AG04449 (cell line): Measurements from ENCODE around the gene TMEM239.
A peak's percentile ranks its signal among the peaks of the same experiment; 100 is the strongest.

Experiments
- CTCF ChIA-PET: fragments of 350-600 bp; formaldehyde crosslinking; extraction: SDS; loops from one replicate; lab custom pipeline; 2021; ENCODE audit warnings: antibody characterized with exemption; lab: Yijun Ruan, JAX
- POLR2A ChIA-PET: fragments of 400-600, 350-600 bp; formaldehyde crosslinking; extraction: SDS; loops from one replicate; lab custom pipeline; 2020; ENCODE audit warnings: antibody characterized with exemption, inconsistent platforms; lab: Yijun Ruan, JAX
- DNase-seq: peaks from one replicate; pipeline ENCODE4 v3.0.0-alpha.2; 2010; ENCODE audit warnings: low read depth, low spot score
- H3K4me3 ChIP-seq: 2 replicates; pipeline ENCODE4 v1.5.1; 2011; ENCODE audit warnings: low read depth, mild to moderate bottlenecking, control low read depth, low read length
- CTCF ChIP-seq: IDR thresholded peaks from one replicate; pipeline ENCODE4 v1.5.1; 2011; ENCODE audit warnings: mild to moderate bottlenecking, moderate library complexity, low read length, control low read depth, inconsistent platforms; ENCODE audit not compliant: insufficient read depth; ENCODE audit errors: missing control alignments

TMEM239 gene

GRCh38 chr20:2799271-2799670, 16.9 kb upstream of the TMEM239 start:
- POLR2A ChIA-PET = interaction anchor here (0.7 kb wide), 1 partner anchor 15 kb away, joined by 3 read pairs; no protein-coding TSS in a partner anchor
- no peak for DNase-seq
- no peak for TF ChIP-seq CTCF
- H3K4me3 ChIP-seq = peak overlapping the region; percentile 60
- CTCF ChIA-PET = interaction anchor here (0.8 to 0.9 kb wide), 2 partner anchors 9 to 46 kb away, joined by 3 read pairs; no protein-coding TSS in a partner anchor

GRCh38 chr20:2799688-2800520, 16.3 kb upstream of the TMEM239 start:
- H3K4me3 ChIP-seq = peak overlapping the region; percentile 60
- CTCF ChIA-PET = interaction anchor here (0.9 kb wide), 1 partner anchor 47 kb away, joined by 3 read pairs; no protein-coding TSS in a partner anchor
- no peak for TF ChIP-seq CTCF
- POLR2A ChIA-PET = interaction anchor here (0.7 kb wide), 1 partner anchor 14 kb away, joined by 3 read pairs; no protein-coding TSS in a partner anchor
- no peak for DNase-seq

GRCh38 chr20:2800521-2801285, 15.5 kb upstream of the TMEM239 start, which contains the start of gene CPXM1:
CPXM1 (minus strand) TSS chr20:2800627; CDS start chr20:2800572, 55 bp downstream.
- H3K4me3 ChIP-seq = peak within 1 kb of the TSS; percentile 60
- no peak for DNase-seq
- ChIA-PET CTCF (no interaction called here), POLR2A (no interaction called here)
- no peak for TF ChIP-seq CTCF

GRCh38 chr20:2801286-2801728, 14.9 kb upstream of the TMEM239 start:
- no peak for DNase-seq
- POLR2A ChIA-PET = no interaction called here
- no peak for TF ChIP-seq CTCF
- H3K4me3 ChIP-seq = peak overlapping the region; percentile 10
- CTCF ChIA-PET = no interaction called here

- TF ChIP-seq CTCF = no peak
- no peak for DNase-seq
- no peak overlapping the region for H3K4me3 ChIP-seq
- ChIA-PET POLR2A (no interaction called here), CTCF (no interaction called here)
These were observed 11.9 kb upstream of the TMEM239 start for GRCh38 chr20:2804041-2804828.
